HG03025 (cell line): ENCODE data around the gene TSPAN8.
"Not testable (repeated sequence)": the region's sequence is repeated elsewhere in the genome, so short reads cannot be mapped to it uniquely, and the experiment has no call there.

Experiments used
- ATAC-seq: cut with Tn5 transposase; IDR thresholded peaks from one replicate; pipeline ENCODE4 v1.9.1; 2021; ENCODE audit warnings: mild to moderate bottlenecking, moderate library complexity; ENCODE audit not compliant: unreplicated experiment, low FRiP score

Gene TSPAN8

DNA sequence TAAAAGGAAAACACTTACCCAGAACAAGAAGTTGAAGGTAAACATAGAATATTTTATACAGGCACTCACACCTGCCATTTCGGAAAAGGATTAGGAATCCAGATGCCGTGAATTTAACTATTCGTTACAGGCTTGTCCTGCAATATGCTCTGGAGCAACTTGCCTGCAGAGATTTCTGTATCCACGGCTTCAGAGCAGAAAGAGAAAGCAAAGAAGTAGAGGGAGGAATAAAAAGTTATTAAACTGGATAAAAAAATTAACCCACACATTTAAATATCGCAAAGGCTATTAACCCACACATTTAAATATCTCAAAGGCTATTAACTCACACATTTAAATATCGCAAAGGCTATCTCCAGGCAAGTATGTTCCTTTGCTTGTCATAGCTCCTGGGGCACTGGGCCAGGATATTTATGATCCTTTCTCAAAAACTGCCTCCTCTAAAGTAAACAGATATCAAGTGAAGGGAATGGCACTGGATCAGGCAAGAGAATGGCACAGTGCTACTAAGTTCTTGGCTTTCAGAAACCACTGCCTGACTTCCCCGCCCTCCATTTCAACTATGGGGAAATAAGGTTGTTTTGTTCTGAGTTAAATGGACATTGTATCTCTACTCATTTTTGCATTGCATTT is at the start of gene TSPAN8:
Gene TSPAN8 (minus strand): TSS at position 399 of the 633 bp plus-strand sequence. CDS start 321 bp downstream, at position 78.
- no peak for ATAC-seq

- no peak for ATAC-seq
Measured at GRCh38 chr12:71201136-71201679, 43.4 kb upstream of the TSPAN8 start.

- no peak for ATAC-seq
Measured at GRCh38 chr12:71200706-71201105, 42.9 kb upstream of the TSPAN8 start.

DNA sequence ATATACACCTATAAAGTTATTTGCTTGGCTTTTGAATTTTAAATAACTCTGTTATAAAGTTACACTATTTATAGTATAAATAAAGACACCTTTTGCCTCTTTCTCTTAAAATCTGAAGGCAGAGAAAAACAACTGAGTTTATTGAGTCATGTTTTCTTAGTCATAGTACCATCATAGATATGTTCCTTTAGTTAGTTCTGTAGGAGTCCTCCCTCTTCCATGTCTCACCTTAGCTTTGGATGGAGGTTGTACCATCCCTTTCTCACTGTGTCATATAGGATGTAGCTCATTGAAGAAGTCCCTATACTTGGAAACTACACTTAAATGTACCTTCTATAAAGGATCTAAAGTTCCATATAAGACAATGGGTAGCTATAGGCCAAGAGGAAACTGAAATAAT is 39.7 kb upstream of the TSPAN8 start:
- no peak for ATAC-seq

- ATAC-seq = no peak
Measured at GRCh38 chr12:71195338-71195896, 37.6 kb upstream of the TSPAN8 start.

- no peak for ATAC-seq
Measured at GRCh38 chr12:71194657-71195056, 36.9 kb upstream of the TSPAN8 start.

GRCh38 chr12:71193041-71193440 is 35.2 kb upstream of the TSPAN8 start:
- ATAC-seq = no peak

GRCh38 chr12:71191509-71192196 is 33.9 kb upstream of the TSPAN8 start:
- no peak for ATAC-seq

DNA sequence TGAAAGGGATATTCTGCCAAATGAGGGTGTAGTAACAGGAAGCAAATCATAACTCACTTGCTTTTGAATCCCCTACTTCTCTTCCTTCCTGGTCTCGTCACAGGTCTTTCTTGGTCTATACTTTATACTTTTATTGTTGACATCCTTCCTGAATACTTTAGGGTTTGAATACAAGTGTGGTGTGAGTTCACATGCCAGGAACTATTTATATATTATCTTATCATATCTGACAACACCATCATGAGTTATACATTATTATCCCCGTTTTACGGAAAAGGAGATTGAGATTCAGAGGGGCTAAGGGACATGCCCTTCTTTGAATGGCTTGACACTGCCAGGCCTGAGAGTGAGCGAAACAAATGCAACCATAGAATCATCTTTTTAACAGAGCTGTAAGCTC is 33.0 kb upstream of the TSPAN8 start:
- no peak for ATAC-seq

DNA sequence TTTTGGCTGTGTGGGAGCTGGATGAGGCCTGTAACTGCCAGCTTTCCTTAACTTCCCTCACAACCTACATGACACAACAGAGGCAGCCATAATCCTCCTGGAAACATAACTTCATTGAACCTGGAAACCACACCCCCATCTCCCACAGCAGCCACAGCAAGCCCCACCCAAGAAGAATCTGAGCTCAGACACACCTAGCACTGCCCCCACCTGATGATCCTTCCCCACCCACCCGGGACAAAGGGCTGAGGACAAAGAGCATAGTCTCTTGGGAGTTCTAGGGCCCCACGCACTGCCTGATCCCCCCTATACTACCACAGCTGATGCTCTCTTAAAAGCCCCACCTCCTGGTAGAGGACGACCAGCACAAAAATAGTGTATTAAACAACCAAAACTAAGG is 29.6 kb upstream of the TSPAN8 start:
- no peak for ATAC-seq

DNA sequence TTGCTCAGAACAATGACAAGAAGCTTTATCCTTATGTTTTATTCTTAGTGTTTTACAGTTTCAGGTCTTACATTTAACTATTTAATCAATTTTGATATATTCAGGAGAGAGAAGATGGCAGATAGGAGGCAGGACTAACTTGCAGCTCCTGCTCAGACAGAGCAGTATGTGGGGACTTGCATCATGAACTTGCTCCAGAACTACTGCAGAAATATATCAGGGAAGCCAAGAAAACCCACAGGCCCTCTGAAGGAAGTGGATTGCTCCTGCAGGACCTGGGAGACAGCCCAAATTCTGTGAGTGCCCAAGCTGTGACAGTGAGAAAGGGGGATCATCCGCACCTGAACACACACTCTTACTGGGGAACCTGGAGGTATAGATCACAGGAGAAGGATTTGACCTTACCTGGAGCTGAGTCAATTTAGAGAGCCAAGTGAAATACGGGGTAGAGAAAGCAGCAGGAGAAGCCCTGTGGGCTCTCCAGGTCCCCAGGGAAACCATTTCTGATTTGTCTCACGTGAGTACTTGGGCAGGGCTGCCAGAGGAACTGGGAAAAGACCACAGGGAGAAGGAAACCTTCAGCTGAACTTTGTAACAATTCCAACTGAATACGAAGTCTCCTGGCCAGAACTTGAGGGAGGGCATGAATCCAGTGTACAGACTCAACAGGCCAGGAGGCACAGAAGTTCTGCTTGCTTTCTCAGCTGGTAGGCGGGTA is 28.9 kb upstream of the TSPAN8 start:
- no peak for ATAC-seq

DNA sequence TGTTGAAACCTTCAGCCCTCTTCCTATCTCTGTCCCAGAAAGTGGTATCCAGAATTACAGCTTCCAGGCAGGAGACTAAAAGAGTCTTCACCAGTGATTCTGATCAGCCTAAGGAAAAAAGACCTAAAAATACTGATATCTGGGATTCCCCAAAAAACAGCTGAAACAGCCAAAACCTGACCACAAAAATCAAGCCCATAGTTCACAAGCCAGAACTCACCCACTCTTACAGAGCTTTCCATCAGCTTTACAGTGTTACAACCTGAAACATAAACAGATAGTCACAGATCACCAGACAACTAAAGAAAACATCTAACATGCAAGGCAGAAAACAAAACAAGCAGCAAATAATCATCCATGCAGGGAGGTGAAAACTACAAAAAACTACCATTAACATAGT is 26.0 kb upstream of the TSPAN8 start:
- no peak for ATAC-seq

DNA sequence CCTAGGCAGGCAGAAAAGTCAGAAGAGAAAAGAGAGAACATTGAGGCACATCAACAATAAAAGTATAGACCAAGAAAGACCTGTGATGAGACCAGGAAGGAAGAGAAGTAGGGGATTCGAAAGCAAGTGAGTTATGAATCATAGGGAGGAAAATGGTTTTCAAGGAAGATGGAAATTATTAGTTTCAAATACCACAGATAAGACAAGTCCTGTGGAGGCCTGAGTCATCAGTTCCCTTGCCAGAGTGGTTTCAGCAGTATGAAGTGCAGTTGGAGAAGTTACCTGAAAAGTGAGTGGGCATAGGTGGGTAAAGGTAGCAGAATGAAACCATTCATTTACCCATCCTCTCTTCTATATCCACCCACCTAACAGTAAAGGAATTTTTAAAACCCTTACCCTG is 25.2 kb upstream of the TSPAN8 start:
- no peak for ATAC-seq

- no peak for ATAC-seq
Measured at GRCh38 chr12:71178162-71178561, 20.4 kb upstream of the TSPAN8 start.

DNA sequence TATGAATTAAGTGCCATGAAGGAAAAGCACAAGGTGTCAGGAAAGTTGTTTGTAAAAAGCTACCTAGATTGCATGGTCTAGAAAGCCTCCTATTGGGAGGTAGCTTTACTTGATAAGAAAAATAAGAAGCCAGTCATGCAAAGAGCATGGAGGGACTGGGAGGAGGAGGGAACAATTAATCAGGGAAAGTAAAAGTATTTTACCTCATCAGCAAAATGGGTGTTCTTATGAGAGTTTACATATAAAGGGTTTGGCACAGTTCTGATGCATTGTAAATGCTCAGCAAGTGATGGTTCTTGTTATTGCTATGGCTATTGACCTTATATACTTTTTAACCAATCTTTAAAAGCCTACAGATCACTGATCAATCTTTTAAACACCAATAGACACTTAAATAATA is 17.0 kb upstream of the TSPAN8 start:
- no peak for ATAC-seq

DNA sequence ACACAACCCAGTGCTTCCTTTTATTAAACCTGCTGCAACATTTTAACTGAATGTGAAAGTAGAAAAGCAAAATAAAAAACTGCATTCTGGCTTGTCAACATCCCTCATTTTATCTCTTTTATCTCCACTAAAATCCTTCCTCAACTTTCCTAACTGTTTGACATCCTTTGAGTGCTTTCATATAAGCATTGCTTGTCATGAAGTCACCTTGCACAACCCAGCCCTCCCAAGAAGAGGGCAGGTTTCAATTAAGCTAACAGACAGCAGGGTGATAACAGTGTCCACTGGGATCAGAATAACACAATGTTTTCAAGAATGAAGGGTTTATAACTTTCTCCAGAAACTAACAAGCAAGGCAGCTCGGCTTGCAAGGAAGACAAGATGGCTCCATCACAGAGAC is 16.3 kb upstream of the TSPAN8 start:
- no peak for ATAC-seq

- ATAC-seq = no peak
Measured at GRCh38 chr12:71170456-71170855, 12.7 kb upstream of the TSPAN8 start.

DNA sequence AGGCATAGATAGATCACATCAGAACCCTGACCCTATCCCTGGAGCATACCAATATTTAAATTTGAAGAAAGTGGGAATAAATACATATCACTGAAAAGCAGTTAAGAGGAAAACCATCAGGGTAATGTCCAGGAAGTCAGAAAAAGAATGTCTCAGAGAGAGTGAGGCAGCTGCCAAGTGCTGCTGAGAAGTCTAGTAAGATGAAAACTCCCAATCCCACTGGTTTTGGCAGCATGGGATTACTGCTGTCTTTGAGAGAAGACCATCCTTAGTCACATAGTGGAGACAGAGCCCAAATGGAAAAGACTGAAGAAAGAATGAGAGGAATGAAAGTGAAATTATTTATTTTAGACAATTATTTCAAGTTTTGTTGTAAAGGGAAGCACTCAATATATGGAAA is 11.5 kb upstream of the TSPAN8 start:
- ATAC-seq = no peak

GRCh38 chr12:71166862-71167496 is 9.2 kb upstream of the TSPAN8 start:
- no peak for ATAC-seq

DNA sequence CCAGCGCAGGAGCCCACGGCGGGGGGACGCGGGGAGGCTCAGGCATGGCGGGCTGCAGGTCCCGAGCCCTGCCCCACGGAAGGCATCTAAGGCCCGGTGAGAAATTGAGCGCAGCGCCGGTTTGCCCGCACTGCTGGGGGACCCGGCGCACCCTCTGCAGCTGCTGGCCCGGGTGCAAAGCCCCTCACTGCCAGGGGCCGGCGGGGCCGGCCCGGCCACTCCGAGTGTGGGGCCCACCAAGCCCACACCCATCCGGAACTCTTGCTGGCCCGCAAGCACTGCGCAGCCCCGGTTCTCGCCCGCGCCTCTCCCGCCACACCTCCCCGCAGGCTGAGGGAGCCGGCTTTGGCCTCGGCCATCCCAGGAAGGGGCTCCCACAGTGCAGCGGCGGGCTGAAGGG is 8.5 kb upstream of the TSPAN8 start:
- ATAC-seq = no peak

GRCh38 chr12:71165780-71166179 is 8.0 kb upstream of the TSPAN8 start:
- not testable (repeated sequence) for ATAC-seq
